Measurements from ENCODE around the gene LAMC1. TPM values are rescaled to one million over a fixed set of nuclear protein-coding genes. Genes with fewer than 3 reads are reported as not detected.

Gene LAMC1
- total and polyA plus RNA-seq, 10 of the 15 experiments (the other 5 are each of a cell fraction or from before 2014, with no cell fraction given) = 4.6 to 51.4 (median 25.6) TPM

GRCh38 chr1:183096894-183097293 lies 73.7 kb downstream of the LAMC1 start (continued):
- TF ChIP-seq IRF5 (IDR thresholded peaks at IDR 0.05; ENCODE audit: borderline replicate concordance) = no peak
- no peak for TF ChIP-seq POLR2AphosphoS2 (IDR thresholded peaks at IDR 0.05; ENCODE audit: low read depth, low read length)
- no peak for TF ChIP-seq ZBTB40 (IDR thresholded peaks at IDR 0.05; ENCODE audit: borderline replicate concordance)
- TF ChIP-seq SPI1 (IDR thresholded peaks at IDR 0.05; ENCODE audit: borderline replicate concordance, insufficient read depth, low read depth, low read length) = no peak
- no peak for TF ChIP-seq ZBTB33 (IDR thresholded peaks at IDR 0.05)
- TF ChIP-seq CTCF (IDR thresholded peaks at IDR 0.05 in 2 of 3, conservative IDR thresholded peaks at IDR 0.05 in 1 of 3; ENCODE audit: control insufficient read depth in 2 of 3, extremely low read depth in 1 of 3, insufficient read depth in 1 of 3, low read depth in 3 of 3, low read length in 3 of 3) = no peak
- no peak for TF ChIP-seq POLR2A (IDR thresholded peaks at IDR 0.05; ENCODE audit: low read depth, low read length)
- TF ChIP-seq DPF2 (IDR thresholded peaks at IDR 0.05) = no peak
- TF ChIP-seq RELA (IDR thresholded peaks at IDR 0.05; ENCODE audit: borderline replicate concordance, partially characterized antibody) = no peak
- no peak for TF ChIP-seq FOS (IDR thresholded peaks at IDR 0.05; ENCODE audit: borderline replicate concordance, extremely low read depth, insufficient read length)
- no peak for TF ChIP-seq BCLAF1 (IDR thresholded peaks at IDR 0.05)
- TF ChIP-seq LARP7 (IDR thresholded peaks at IDR 0.05) = no peak
- TF ChIP-seq ASH2L (IDR thresholded peaks at IDR 0.05; ENCODE audit: borderline replicate concordance, low read depth) = no peak
